Suppressor macrophage treated with lipopolysaccharide for 1 hour (primary cell): Measurements from ENCODE around the gene MRRF.

Experiments used
- DNase-seq, 3 donors: peaks; one replicate each; pipeline ENCODE4 v3.0.0-alpha.2; 2020 to 2022

Gene MRRF

DNA sequence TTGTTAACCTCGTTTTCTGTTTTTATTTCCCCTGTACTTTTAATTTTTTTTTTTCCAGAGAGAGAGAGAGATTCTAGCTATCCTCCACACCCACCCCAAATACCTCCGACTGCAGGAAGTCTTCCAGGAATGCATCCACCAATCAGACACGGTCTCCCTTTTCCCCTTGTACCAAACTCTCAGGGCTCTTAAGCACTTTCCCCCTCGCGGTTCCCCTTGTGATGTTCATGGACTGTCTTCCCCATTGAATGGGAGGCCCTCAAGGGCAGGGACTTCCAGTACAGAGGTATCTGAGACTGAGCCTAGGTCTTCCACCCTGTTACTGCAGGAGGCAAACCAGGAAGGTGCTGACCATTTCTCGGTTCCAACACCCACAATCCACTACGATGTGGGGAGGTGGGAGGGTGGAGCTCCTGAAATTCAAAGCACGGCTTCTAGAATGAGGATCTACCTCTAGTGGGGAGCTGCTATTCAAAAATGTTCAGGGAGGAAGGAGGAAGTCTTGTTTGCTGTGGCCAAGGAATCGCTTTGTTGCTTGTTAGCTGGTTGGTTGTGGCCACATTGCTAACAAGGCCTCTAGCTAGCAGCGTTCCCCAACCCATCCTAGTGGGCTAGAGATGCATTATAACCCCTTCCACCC lies 68.6 kb downstream of the MRRF start:
- peak in 1 of 3 donors; percentile 7 for DNase-seq

DNA sequence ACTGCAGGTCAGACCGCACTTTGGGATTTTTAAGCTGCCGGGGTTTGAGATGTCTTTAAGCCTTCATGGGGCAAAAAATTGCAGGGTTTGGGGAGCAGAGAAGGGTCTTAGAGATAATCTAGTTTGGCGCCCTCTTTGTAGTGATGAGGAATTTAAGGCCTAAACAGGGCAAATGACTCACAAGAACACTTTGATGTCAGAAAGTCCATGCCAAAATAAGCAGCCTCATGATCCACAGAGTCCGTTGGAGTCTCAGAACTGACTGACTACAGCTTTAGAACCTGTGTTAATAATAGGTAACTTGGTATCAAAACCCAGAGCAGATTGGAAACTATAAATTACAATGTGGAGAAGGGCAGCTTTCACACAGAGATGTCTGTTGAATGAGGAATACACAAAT lies 70.2 kb downstream of the MRRF start:
- DNase-seq: no peak

DNA sequence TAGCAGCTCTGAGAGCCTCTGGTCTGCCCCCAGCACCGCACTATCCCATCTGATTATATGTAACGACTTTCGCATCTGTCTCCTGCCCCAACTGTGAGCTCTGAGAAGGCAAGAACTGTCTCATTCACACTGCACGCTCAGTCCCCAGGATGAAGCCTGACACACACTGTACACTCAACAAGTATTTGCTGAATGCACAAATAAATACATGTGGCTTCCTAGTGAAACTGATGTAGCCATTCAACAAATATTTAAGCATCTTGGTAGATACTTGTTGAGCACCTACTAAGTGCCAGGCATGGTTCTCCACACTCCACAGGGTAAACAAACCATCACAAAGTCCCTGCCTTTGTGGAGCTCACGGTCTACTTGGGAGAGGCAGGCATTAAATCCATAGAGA lies 71.5 kb downstream of the MRRF start:
- DNase-seq: no peak

DNA sequence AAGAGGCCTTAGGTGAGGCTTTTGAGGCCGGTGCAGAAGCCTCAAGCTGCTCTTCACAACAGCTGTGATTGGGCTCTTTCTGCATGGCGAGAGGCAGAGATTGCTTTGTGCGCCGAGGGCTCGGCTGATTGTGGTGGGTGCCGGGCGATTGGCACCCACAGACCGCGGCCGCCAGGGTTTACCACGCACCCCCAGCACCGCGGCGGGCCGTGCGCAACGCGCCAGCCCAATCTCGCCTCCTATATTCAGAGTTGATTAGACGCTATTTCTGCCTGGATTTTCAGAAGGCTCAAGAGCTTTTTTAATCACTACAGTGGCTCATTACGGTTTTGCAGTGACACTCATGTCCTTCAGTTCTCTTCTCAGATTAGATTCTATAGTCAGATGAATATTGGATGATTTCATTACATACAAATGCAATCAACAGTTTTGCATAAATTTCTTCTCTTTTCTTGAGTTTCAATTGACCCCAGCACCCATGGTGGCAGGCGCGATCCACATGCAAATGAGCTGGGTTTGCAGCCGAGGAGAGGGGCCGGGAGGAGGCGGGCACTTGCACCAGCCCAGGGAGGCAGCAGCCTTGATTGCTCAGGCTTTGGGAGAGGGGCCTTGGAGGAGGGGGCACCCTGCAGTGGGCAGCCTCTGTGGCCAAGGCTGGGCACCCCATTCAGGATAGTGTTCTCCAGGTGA lies 72.3 kb downstream of the MRRF start:
- DNase-seq: no peak

DNA sequence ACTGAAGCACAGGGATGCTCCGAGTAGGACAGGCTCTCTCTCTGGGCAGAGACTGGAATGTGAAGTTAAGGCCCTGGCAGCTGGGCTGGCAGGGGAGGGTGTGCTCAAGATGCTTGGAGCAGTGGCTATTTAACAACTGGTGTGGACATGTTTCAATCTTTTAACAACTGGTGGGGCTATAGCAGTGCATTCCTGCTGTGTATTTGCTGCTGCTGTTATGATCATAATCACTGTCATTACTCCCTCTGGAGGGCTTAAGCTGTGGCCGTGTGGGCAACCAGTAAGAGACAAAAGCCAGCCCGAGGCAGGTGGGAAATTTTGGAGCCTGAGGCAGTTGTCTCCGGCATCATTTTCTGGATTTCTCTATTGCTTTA lies 72.9 kb downstream of the MRRF start:
- no peak for DNase-seq

DNA sequence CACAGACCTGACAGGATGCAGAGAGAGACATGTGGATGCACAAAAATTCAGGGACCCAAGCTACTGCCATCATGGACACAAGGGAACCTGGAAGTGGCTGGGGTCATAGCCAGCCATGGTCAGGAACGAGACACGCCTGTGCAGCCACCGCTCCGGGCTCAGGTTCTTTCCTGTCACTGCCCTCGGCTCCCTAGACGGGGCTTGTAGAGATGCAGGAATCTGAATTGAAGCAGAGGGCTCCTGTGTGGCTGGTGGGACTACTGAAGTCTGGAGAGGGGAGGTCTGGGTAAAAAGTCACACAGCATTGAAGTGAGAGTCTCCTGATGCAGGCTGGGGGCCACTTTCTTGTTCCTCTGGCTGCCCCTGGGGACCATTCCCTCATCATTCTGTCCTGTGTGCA lies 73.9 kb downstream of the MRRF start:
- DNase-seq: no peak

DNA sequence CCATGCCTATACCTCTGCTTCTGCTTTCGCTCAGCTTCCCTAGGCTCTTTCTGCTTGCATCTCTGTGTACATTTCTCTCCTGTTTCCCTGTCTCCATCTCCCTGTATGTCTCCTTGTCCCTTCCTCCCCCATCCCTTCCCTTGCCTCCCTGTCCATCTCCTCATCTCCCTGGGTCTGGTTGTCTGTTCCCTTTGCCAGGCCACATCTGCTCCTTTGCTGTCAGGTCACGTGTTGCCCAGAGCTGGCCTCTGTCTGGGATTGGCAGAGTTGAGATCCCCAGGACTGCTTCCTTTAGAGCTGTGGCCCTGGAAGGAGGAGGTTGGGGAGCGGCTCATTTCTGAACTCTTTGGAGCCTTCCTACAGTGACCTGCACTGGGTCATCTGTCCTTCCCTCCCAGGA lies 74.3 kb downstream of the MRRF start:
- no peak for DNase-seq

DNA sequence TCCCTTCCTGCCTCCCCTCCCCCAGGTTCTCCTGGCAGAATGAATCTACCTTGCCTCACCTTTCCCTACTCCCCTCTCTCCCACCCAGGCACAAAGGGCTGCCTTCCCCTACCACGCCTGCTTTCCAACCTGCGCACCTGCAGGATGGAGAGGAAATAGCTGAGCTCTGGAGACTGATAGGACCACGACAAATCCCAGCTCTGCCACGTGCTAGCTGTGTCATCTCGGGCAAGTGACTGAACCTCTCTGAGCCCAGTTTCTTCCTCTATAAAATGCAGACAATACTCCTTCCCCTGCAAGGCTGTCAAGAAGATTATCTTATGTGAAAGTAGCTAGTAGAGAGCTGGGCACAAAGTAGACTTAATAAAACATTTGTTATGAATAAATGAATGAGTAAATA lies 74.9 kb downstream of the MRRF start:
- no peak for DNase-seq

DNA sequence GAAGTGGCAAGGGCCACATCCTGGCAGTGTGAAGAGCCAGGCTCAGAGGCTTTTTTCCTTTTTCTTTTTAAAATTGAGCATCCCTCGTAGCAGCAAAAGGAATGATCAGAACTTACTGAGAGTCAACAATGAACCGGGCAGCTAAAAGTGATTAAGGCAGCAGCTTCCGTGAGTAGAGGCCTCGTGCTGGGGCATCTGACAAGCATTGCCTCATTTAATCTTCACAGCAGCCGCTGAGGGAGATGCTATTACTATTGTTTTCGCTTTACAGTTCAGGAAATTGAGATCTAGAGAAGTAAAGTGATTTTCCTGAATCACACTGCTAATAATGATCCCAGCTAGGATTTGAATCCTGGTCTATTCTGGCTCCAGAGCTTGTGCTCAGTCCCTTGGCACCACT lies 75.5 kb downstream of the MRRF start:
- no peak for DNase-seq

DNA sequence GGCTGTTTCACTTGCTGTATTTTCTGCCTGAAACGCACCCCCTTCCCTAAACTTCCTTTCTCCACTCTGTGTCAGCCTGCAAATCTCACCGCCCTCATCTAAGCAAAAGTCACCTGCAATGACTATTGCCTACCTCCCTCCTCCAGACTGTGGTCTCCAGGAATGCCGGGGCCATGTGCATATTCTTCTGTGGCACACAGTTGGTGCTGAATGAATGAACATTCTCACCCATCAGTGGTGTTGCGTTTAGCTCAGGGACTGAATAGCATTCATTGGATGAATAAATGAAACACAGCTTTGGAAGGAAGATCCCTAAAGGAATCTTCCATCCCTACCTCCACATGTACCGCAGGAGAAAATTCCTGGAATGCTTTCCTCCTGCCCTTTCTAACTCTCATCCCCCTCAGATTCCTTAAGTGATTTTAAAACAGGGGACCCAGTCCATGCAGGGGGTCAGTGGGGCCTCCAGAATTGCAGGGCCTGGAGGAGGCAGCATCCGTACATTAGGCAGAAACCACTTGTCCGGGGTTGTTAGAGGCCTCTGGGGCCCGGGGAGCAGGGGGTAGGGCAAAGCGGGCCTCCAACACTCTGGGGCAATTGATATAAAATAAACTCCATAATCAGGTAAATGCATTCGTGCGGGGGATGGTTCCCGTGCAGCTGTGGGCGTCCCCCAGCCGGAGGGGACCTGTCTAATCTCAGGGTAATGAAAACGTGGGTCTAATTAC lies 77.8 kb downstream of the MRRF start:
- DNase-seq: no peak

DNA sequence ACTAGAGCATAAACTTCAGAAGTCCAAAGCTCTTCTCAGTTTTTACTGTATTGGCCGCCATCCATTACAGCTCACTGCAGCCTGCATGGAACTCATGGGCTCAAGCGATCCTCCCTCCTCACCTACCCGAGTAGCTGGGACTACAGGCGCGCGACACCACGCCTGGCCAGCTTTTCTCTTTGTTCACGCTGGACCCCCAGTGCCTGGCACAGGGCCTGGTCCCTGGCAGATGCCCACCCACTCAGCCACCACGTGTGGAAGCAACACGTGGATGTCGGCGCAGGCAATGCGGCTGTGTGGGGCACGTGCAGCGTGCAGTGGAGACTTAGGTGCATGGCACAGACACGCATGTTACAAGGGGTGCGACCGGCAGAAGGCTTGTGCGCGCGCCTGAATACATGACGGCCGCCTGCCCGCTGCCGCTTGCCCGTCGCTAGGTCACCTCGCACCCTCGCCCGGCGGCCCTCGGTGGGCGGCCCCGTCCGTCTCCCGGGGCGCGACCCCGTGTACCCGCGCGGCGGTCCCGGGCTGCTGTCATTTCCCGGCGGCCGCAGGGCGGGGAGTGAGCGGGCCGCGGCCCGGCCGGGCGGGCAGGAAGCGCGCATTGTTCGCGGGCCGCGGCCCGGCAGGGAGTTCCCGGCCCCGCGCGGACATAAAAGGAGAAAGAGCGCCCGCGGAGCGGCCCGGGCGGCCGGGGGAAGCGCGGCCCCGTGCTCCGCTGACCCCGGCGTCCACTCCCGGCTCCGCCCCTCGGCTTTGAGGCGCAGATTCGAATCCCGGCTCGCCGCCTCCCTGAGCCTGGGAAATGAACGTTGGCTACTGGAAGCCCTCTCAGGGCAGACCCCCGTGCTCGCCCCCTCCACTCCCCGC lies 82.0 kb downstream of the MRRF start:
- peak; percentile 63 to 86 (median 77) for DNase-seq

DNA sequence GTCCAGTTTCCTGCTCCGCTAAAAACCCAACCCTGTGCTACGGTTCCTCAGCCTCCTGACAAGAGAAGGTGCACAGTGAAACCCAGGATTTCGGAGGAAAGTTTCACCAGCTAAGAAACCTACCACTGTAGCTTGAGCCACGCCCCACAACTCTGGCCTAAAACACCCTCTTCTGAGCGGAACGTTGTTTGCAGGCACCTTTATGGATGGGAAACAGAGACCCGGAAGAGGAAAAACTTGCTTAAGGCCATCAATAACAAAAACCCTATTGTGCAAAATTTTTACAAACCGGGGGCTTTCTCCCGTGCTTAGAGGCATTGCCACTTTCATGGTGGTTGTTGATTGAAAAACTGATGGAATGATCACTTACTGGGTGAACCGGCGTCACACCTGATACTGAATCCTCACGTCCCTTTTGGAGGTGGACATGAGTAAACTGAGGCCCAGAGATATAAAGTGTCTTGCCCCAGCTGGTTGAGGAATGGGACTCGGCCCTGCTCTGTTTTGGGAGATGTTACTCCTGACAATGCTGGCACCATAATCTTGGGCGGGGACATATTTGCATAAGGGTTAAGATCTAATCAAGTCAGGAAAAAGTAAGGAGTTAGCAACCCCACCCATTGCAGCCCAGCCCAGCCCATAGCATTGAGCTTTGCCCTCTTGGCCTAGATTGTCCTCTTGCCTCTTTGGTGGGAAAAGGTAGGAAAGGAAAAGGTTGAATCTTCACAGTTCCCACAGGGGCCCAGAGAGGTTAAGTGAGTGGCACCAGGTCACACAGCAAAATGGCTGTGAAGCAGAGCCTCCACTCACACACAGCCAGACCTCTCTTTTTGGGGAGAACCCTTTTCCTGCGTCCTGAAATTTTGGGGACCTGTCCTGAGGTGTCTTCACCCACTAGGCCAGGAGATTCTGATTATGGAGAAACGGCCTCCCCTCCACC lies 82.9 kb downstream of the MRRF start:
- peak in 1 of 3 donors; percentile 39 for DNase-seq

DNA sequence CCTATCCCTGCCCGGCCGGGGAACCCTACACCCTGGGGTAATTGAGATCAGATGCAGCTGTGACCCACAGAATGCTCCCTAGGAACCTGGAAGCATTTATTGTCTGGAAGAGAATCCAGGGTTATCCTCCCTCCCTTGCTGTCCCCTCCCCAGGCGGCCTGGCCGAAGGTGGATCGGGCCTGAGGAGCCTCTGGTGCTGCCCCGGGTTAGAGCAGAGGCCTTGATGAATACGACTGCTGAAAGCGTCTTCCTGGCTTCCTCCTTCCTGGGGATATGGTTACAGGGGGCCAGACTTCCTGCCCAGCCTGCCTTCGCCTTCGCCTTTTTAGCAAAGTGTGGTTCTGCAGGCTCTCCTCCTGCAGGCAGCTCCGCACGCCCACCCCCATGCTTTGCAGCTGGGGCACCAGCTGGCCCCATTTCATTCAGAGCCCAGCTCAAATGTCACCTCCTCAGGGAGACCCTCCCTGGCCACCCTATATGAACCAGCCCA lies 83.7 kb downstream of the MRRF start:
- DNase-seq: no peak

DNA sequence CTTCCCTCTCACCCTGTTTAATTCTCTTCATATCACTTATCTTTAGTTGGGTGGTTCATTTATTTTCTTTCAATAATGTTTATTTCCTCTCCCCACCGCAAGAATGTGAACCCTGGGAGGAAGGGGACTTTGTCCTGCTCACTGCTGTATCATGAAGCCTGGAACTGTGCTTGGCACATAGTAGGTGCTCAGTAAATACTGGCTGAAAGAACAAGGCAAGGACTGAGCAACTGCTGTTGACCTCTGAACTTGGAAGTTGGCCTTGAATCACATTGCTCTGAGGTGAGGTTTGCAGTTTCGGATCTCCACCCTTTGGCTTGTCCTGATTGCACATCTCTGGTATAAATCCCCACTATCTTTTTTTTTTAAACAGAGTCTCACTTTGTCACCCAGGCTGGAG lies 84.1 kb downstream of the MRRF start:
- DNase-seq: no peak

DNA sequence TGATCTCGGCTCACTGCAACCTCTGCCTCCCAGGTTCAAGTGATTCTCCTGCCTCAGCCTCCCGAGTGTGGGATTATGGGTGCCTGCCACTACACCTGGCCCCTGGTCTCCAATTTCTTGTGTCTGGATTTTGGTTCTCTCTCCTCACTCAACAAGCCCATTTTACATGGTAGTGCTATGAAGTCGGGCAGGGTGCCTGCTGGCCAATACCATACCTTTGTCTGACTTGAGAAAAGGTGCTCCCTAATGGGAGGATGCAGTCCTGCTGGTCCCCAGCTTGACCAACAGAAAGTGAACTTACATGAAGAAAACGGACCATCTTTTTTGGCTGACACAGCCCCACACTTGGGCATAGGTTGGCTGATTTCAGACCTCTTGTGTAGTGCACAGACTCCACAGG lies 84.5 kb downstream of the MRRF start:
- DNase-seq: no peak

DNA sequence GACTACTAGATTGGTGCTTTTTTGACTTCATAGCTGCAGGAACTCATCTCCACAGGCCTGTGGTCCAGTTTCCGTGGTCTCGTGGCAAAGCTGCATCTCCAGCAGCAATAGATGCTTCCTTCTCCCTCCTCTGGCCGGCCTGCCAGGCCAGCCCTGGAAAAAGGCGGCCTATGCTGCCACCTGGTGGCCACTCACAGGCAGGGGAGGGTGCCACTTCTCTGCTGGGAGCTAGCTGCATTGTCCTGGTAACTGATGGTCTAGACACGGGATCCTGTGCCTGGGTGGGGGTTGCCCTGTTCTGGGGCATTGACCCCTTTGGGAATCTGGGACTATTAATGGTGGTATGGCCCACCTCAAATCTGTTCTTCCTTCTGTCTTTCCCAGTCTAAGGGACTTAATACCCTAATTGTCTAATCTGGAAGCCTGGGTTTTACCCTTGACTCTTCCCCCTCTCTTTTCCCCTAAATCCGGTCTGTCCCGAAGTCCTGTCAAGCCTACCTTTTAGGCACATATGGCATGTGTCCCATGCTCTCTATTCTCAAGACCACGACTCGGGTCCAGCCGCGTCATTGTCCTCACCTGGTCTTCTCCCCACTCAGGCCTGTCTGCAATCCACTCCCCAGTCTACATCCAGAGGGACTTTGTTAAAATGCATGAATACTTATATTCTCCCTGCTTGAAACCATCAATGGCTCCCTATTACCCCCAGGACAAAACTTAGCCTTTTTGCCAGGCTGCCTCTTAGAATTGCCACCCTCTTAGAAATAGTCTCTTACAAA lies 86.1 kb downstream of the MRRF start:
- DNase-seq: peak; percentile 79 to 90 (median 88)

DNA sequence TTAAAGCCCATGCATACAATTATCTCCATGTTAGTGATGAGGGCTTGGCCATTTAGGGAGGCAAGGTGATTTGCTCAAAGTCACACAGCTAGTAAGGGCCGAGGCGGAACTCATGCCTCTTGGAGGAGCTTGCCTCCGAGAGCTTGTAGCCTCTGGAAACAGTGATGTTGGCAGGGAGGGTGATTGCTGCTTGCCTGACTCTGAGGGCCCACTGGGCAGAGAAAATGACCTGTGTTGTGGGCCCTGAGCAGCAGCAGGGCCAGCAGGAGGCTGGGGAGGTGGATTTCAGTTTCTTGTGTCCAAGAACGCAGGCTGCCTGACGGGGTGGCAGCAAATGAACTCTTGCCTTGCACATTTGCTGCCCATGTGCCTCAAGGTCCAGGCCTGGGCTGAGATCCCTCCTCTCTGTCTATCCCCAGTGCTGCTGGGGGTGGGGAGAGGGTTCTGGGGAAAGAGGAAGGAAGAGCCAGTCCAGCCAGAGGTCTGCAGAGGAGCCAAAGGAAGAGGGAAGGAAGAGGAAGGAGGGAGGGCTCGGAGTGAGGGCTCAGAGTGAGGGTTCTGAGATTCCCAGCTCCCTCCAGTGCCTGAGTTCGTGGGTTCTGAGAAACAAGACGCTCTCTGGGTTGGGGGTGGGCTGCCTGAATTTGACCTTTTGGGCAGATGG lies 90.0 kb downstream of the MRRF start:
- DNase-seq: peak; percentile 42 to 62 (median 46)

DNA sequence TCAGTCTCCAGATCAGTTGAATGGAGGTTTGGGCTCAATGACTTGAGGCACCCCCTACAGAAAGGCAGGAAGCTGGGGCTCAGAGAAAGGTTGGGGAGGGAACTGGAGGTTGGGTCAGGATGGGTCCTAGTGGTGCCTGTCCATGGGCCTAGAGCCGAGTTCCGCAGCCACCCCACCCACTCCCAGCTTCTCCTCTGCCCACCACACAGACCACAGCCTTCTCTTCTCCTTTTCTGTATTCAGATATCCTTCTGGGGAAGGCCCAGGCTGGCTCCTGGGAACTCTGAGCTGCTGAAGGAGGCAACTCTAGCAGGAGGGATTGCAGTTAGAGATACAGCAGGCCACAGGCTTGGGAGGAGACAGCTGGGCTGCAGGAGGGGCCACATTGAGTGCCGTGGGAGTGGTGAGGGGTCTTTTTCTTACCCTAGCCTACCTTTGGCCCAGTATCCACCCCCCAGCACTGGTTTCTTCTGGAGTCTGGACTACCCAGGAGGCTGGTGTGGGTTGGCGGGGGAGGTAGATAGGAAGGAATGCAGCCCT lies 90.7 kb downstream of the MRRF start:
- peak; percentile 76 to 82 (median 80) for DNase-seq

DNA sequence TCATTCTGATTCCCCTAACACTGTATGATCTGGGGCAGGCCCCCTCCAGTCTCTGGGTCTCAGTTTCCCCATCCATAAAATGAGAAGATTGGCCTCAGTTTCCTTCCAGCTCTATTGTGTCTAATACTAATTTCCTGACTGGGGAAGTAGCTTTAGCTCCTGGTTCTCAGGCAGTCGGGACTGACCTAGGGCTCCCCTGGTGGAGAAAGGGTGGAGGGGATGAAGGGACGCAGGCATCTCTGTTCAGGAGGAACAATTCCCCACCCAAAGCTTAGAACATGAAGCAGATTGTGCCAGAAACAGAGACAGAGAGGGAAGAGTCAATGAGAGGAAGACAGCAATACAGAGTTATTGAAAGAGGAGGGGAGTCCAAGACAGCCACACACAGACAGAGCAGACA lies 91.9 kb downstream of the MRRF start:
- peak in 1 of 3 donors; percentile 22 for DNase-seq

DNA sequence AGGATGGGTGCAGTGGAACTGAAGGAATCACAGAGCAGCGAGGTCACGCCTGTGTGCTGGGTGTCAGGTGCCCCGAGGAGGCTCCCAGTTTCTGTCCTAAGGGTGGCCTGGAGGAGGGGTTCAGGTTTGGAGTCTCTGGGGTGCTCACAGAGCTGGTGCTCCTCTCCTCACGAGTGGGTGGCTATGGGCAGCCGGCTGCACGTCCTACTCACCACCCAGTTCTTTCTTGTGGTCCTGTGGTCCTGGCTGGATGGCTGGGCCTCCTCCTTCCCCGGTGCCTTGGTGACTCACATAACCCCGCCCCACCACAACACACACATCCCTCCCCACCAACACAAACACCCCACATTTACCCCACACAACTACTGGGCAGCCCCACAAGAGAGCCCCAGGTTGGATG lies 96.2 kb downstream of the MRRF start:
- DNase-seq: no peak
